SU-DHL-6 (cell line): Measurements from ENCODE around the gene SMLR1.

Experiments
- EZH2phosphoT487 ChIP-seq: fragments of 200-600 bp; sonication (generic), shearing (Covaris generic); conservative IDR thresholded peaks from 2 replicates; pipeline ENCODE4 v1.6.1; 2018; ENCODE audit warnings: mild to moderate bottlenecking, antibody characterized with exemption, low read length, moderate library complexity, mixed read lengths
- TF ChIP-seq, protein P1 (sequence below): fragments of 200-600 bp; sonication (generic); IDR thresholded peaks from one replicate; pipeline ENCODE4 v1.5.1; 2017; ENCODE audit warnings: antibody characterized with exemption, mild to moderate bottlenecking, low read length, moderate library complexity; ENCODE audit not compliant: insufficient read depth, poor library complexity, severe bottlenecking

DNA sequence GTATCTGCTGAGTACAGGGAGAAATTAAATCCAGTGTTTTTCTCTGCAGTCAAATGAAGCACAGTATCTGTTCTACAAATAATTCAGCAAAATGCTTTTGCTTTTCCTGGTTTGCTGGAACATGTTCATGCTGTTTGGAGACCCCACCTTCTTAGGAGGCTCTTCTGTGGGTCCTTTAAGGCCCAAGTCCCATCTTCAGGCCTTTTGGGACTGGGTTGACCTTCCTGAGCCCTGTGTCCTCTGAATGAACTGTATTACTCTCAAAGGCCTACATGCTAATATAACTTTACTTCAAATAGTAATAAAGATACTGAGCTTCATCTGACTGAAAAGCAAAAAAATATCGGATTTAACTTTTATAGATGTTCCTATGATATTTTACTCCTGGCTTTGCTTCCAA lies 19.3 kb downstream of the SMLR1 start:
- TF ChIP-seq, protein P1, sequence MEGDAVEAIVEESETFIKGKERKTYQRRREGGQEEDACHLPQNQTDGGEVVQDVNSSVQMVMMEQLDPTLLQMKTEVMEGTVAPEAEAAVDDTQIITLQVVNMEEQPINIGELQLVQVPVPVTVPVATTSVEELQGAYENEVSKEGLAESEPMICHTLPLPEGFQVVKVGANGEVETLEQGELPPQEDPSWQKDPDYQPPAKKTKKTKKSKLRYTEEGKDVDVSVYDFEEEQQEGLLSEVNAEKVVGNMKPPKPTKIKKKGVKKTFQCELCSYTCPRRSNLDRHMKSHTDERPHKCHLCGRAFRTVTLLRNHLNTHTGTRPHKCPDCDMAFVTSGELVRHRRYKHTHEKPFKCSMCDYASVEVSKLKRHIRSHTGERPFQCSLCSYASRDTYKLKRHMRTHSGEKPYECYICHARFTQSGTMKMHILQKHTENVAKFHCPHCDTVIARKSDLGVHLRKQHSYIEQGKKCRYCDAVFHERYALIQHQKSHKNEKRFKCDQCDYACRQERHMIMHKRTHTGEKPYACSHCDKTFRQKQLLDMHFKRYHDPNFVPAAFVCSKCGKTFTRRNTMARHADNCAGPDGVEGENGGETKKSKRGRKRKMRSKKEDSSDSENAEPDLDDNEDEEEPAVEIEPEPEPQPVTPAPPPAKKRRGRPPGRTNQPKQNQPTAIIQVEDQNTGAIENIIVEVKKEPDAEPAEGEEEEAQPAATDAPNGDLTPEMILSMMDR = no peak
- TF ChIP-seq EZH2phosphoT487 = no peak
